Endothelial cell of hepatic sinusoid (primary cell): ENCODE data around the gene CUEDC2.

ENCODE experiments used
- in situ Hi-C: cut with HindIII; loops from 2 replicates; pipeline ENCODE4 v1.10.0; 2017; ENCODE audit warnings: low sequenced_read_pairs

The CUEDC2 gene

DNA sequence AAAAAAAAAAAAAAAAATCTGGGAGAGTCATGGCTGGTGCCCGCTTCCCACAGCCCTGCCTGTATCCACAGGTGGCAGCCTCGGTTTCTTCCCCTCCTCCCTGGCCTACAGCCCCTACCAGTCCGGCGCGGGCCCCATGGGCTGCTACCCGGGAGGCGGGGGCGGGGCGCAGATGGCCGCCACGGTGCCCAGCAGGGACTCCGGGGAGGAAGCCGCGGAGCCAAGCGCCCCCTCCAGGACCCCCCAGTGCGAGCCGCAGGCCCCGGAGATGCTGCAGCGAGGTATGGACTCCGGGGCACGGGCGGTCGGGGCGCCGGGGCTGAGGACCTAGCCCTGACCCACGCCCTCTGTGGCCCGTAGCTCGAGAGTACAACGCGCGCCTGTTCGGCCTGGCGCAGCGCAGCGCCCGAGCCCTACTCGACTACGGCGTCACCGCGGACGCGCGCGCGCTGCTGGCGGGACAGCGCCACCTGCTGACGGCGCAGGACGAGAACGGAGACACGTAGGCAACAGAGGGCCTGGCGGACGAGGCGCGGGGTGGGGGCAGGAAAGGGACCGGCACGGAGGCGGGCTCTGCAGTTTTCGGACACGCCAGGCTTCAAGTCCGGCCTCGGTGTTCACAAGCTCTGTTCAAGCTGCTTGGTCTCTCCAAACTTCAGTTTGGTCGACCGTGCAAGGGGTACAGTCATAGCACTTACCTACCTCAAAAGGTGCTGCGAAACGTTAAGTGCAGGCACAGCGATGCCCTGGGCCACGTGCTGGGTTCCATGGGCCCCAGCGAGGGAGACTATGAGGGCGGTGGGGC lies 33.0 kb downstream of the CUEDC2 start:
- in situ Hi-C loops, result no loop called here

GRCh38 chr10:102398172-102399020 lies 34.0 kb downstream of the CUEDC2 start:
- in situ Hi-C loops, result no loop called here

- in situ Hi-C loops, result no loop called here
These were observed 34.9 kb downstream of the CUEDC2 start for GRCh38 chr10:102397222-102398171.

DNA sequence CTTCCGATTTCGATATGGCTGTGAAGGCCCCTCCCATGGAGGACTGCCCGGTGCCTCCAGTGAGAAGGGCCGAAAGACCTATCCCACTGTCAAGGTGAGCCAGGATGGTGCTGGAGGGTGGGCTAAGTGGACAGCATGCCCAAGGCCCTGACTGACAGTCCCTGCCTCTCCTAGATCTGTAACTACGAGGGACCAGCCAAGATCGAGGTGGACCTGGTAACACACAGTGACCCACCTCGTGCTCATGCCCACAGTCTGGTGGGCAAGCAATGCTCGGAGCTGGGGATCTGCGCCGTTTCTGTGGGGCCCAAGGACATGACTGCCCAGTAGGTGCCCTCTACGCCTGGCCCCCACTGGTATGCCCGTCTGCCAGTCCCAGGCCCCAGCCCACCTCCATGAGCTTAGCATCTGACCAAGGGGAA lies 35.6 kb downstream of the CUEDC2 start:
- in situ Hi-C loops, result no loop called here

DNA sequence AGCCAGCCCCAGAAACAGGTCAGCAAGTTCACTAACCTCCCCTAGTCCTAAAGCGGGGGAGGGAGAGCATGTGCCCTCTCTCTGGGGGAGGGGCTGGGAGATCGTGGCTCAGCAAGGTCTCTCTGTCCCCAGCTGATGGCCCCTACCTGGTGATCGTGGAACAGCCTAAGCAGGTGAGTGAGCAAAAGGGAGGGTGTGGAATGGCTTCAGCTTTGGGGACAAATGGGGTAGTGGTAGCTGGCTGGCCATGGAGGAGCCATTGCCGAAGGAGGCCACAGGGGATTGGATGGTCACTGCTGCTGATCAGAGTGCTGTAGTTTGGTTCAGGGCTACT lies 36.1 kb downstream of the CUEDC2 start:
- in situ Hi-C loops, result no loop called here

- in situ Hi-C loops, result no loop called here
These were observed 36.7 kb downstream of the CUEDC2 start, which contains the start of gene NFKB2 for GRCh38 chr10:102395400-102396316. TSS of gene NFKB2 (plus strand) at chr10:102395705. CDS start at chr10:102395960, 255 bp downstream.

- in situ Hi-C loops, result no loop called here
These were observed 37.5 kb downstream of the CUEDC2 start for GRCh38 chr10:102394801-102395399.

- in situ Hi-C loops, result no loop called here
These were observed 38.1 kb downstream of the CUEDC2 start for GRCh38 chr10:102394079-102394800.

- in situ Hi-C loops, result no loop called here
These were observed 38.8 kb downstream of the CUEDC2 start for GRCh38 chr10:102393411-102394078.

DNA sequence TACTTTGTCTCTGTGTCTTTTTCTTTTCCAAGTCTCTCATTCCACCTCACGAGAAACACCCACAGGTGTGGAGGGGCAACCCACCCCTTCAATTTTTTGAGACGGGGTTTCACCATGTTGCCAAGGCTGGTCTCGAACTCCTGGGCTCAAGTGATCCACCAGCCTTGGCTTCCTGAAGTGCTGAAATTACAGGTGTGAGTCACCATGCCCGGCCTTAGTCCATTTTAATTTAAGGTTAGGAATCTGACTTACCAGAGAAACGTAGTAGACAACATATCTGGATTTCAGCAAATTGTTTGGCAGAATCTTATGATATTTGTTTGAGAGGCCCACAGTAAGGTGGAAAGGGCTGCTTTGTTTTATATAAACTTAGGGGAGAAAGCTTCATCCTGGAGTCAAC lies 40.1 kb downstream of the CUEDC2 start:
- in situ Hi-C loops, result no loop called here

GRCh38 chr10:102389894-102390293 lies 42.5 kb downstream of the CUEDC2 start:
- in situ Hi-C loops, result loop anchor here (5.0 to 10.0 kb wide), 2 partner anchors 38 to 165 kb away; partner anchors contain the start of gene ELOVL3

DNA sequence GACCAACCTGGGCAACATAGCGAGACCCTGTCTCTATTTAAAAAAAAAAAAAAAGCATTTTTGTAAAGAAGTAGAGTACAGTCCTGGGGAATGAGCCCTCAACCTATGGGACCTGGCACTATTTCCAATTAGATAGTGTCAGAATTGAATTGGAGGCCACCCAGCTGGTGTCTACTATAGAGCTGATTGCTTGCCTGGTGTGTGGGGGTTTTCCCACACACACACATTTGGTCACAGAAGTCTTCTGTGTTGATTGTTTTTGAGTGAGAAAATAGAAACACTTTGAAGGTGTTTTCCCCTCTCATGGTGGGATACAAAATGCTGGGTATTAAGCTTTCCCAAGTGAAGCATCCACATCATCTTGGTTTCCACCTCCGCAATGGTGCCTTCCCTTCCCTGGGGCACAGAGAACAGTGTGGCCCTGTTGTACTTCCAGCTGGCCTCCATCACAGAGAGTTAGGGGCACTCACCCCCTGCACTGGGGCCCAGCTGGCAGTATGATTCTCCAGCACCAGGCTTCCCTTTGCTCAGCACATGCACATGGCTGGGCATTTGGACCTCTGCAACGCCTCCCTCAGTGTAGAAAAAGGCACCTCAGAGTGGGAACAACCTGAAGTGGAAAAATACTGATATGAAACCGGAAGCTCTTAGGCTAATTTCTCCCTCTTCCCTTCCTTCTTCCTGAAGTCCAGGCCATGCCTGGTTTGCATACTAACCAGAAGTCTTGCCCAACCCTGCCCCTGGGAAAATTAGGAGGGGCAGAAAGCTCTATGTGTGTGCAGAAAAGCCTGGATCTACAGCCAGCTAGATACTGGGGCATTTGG lies 47.6 kb downstream of the CUEDC2 start:
- in situ Hi-C loops, result loop anchor here (5.0 to 10.0 kb wide), 4 partner anchors 33 to 160 kb away; partner anchors contain the start of genes CUEDC2 and ELOVL3

DNA sequence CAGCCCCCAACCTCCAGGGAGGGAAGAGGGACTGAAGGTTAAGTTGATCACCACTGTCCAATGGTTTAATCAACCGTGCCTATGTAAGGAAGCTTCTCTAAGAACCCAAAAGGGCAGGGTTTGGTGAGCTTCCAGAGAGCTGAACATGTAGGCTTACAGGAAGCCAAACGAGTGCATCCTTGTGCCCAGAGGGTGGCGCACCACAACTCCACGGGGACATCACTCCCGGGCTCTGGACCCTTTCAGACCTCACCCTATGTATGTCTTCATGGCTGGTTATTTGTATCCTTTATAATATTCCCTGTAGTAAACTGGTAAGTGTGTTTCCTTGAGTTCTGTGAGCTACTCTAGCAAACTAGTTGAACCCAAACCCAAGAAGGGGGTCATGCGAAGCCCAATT lies 48.3 kb downstream of the CUEDC2 start:
- in situ Hi-C loops, result loop anchor here (5.0 to 10.0 kb wide), 3 partner anchors 48 to 159 kb away; partner anchors contain the start of genes CUEDC2 and ELOVL3

- in situ Hi-C loops, result loop anchor here (5.0 to 10.0 kb wide), 3 partner anchors 49 to 158 kb away; partner anchors contain the start of genes CUEDC2 and ELOVL3
These were observed 49.5 kb downstream of the CUEDC2 start for GRCh38 chr10:102382871-102383270.

DNA sequence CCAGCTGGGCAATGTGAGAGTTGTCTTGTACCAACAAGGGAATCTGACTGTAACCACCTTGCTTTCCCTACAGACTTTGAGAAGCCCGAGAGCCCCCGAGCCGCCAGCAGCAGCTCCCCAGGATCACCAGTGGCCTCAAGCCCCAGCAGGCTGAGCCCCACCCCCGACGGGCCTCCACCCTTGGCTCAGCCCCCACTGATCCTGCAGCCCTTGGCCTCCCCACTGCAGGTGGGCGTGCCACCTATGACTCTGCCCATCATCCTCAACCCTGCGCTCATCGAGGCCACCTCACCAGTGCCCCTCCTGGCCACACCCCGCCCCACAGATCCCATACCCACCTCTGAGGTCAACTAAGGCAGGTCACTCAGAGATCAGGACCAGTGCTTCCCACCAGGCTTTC lies 50.4 kb downstream of the CUEDC2 start:
- in situ Hi-C loops, result loop anchor here (5.0 to 10.0 kb wide), 3 partner anchors 50 to 157 kb away; partner anchors contain the start of genes CUEDC2 and ELOVL3

DNA sequence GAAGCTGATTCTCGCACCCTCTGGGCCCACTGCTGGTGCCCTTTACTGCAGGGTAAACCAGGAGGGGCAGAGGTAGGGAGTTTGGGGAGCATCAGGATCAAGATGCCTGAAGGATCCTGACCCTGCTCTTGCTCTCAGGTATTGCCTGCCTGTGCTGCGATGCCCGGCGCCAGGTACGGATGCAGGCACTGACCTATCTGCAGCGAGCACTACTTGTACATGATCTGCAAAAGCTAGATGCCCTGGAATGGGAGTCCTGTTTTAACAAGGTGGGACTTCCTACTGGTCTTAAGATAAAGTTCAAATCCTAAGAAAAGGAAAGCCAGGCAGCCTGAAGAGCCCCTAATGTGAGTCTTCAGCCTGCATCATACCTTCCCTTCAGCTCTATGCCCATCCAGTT lies 53.0 kb downstream of the CUEDC2 start:
- in situ Hi-C loops, result no loop called here

GRCh38 chr10:102376901-102377300 lies 55.5 kb downstream of the CUEDC2 start:
- in situ Hi-C loops, result no loop called here
